Stimulated activated CD4-positive, alpha-beta T cell treated with anti-CD3 and anti-CD28 coated beads, Interleukin-4, amount 100 ng/mL, for 1 hour (primary cell): ENCODE measurements around the gene KNCN.
A peak's percentile ranks its signal among the peaks of the same experiment; 100 is the strongest.

Experiments
- DNase-seq: peaks from one replicate; pipeline ENCODE4 v3.0.0-alpha.2; 2020

Gene KNCN

DNA sequence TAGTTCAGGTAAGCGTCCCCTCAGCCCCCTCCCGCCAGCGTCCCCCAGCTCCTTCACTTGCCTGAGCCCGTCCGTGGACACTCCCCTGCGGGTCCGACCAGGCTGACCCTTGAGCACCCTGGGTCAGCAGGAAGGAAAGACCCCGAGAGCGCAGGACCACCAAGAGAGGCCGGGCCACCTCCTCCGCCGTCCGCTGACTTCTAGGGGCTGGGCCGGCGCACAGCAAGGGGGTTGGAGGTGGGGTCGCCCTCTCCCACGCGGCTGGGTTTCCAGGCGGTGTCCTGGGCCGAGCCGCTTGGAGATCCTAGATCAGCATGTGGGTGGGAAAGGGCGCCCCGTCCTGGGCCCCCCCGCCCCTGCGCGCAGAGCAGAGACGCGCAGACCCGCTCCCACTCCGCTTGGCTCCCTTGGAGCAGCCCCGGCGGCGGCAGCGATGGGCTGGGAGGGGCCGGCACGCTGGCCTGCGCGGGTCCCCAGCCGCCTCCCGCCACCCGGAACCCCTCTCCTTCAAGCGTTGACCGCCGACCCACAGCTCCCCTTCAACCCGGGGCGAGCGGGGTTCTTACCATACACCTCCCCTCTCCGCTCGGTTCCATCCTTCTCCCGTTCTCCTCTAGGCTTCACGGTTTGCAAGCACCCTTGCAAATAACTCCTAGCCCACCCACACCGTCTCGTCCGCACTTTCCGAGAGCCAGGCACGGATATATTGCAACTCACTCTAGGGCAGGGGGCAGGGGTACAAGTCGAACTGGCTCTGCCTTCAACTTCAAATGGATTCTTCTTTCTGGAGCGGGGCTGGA lies 7.5 kb downstream of the KNCN start:
- DNase-seq = no peak

DNA sequence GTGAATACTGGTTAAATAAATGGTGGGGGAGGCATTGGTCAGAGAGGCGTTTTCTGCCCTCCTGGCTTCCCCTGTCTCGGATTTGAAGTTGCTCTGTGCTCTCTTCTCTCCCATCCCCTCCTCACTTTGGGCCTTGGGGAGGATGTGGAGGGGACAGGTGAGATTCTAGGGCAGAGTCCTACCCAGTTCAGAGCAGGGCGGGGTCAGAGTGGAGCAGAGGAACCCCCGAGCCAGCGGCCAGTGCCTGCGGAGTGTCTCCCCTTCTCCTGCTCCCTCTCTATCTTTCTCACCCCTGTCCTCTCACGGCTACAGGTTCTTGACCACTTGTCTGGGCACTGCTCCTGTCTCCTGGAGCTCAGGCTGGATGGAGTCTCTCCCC lies 8.1 kb downstream of the KNCN start:
- no peak for DNase-seq

DNA sequence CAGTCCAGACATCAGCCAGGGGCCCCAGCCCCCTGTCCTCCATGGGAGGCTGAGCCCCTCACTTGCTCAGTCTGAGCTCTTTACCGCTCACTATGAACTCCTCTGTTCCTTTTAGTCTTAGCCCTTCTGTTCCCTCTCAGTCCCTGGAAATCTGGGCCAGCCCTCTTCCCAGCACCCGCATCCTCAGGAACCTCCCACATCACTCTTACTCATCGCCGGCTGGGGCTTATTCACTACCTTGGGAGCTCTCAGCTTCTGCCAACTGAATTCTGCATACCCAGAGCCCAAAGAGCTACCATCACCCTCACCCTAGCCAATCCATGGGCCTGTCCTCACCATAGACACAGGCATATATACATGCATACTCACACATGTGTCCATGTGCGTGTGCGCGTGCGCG lies 11.5 kb downstream of the KNCN start:
- no peak for DNase-seq

DNA sequence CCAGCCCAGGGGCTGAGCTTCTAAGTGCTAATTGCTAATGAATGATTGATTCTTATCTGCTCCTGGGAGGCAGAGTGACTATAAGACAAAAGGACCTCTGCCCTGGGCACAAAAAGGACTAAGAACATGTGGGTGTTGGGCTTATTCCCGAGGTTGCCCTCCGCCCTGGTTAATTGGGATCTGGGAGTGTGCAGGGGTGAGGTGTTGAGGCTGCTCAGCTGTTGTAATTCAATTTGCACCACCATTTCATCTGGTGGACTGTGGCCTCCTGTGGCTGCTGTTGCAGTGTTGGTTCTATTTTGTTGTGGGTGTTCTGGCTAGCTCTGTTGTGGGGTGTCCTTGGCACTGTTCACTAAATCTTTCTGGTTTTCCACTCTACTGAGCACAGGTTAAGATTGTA lies 13.3 kb downstream of the KNCN start:
- DNase-seq = no peak

DNA sequence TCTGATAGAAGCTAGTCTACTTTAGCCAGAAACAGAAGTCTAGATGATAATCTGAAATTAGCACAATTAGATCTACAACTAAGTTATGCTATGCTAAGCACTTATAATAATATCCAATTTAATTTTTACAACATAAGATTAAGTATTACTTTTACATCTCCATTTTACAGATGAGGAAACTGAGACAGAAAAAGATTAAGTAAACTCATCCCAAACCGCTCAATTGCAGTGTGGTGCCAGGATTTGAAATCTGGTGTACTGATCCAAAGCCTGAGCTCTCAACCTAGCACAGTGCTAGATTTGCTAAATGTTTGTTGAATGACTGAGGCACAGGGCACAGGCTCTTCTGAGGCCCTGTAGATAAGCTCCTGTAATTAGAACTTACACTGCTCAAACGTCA lies 13.8 kb downstream of the KNCN start:
- DNase-seq = no peak

DNA sequence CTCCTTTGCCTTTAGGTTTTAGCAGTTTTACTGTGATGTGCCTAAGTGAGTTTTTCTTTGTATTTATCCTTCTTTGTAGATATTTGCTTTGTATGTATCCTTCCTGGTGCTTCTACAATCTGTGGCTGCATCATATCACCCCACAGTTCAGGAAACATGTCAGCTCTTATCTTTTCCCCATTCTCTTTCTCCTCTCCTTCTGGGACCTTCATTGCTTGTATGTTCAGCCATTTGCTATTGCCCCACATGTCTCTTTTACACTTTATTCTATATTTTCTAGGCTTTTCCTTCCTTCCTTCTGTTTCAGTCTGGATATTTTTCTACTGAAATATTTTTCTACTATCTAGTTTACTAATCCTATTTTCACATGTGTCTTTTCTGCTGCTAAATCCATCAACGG lies 14.9 kb downstream of the KNCN start:
- no peak for DNase-seq

DNA sequence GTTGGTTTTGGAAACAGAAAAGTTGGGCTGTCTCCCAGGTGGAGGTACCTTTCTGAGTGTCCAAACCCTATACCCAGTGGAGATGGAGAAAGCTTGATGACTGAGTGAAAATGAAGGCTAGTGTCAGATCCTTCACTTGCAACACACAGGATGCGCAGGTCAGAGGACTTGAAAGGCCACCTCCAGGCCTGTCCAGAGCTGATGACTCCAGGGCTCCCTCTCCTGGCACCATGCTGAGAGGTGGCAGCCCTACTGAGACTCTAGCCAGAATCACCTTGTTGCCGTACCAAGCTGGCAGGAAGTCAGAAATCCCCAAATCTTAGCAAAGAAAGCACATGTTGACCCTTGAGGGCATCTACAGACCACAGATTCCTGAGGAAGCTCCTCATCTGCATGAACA lies 16.4 kb downstream of the KNCN start:
- no peak for DNase-seq

DNA sequence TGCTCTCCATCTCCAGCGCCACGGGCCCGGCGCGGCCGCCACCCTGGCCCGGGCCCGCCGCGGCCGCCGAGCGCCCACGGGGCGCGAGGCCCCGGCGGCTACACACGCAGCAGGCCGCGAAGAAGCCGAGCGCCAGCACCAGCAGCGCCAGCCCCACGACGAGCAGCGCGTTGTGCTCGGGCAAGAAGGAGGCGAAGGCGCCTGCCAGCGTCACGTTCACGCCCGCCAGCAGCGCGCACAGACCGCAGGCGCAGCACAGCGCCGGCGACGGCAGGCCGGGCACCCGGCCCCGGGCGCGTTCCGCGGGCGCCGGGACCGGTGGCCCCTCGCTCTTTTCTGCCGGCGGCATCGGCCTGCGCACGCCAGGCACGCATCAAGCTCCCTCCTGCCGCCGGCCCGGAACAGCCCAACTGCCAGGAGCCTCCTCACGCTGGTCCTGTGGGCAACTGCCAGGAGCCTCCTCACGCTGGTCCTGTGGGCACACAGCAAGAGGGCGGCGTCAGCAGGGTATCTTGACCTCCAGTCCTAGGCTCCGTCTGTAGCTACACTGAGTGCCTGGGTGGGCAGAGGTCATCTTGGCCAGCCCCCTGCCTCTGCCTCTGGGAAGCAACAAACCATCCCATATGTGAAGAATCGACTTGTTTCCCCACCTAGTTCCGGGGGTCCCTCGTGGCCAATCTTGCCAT lies 18.1 kb downstream of the KNCN start:
- peak; percentile 54 for DNase-seq

DNA sequence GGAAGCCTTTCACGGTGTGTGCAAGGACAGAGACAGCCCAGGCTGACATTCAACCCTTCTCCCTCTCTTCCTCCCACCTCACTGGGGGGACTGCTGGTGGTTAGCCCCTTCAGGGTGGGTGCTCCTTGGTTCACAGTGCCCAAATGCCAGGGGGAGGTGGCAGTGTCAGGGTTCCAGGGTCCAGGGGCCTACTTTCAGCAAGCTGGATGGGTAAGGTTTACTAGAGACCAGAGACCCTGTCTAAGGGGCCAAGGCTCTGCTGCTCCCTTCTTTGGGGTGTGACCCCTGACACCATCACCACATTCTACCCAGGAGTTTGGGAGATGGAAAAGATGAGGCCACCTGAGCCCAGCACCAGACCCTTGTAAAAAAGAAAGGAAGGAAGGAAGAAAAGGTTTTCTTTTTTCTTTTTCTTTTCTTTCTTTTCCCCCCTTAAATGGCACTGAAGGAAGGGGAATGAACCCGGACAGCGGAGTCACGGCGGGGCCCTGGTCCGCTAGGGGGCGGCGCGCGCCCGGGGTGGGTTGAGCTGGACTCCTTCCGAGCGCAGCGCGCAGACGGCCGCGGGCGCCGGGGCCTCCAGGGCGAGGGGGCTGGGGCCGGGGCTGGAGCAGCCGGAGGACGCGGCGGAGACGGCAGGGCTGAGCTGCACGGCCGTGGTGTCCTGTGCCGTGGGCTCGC lies 18.8 kb downstream of the KNCN start:
- DNase-seq = peak; percentile 77

DNA sequence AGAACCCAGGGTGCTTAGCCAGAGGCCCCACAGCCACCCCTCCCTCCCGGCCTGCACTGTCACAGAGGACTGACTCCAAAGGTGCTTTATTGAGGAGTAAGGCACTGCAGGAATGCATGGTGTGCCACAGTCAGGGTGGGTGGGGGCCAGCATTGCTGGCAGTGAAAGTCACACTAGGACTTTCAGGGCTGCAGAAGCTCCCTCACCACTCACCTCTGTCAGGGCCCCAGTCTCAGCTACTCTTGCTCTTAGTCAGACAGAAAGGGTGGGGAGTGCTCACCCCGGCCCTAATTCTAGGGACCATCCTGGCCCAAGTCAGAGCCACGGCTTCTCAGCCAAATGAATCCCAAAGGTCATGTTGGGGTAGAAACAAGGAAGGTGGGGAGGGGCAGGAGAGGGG lies 19.4 kb downstream of the KNCN start:
- DNase-seq = no peak

DNA sequence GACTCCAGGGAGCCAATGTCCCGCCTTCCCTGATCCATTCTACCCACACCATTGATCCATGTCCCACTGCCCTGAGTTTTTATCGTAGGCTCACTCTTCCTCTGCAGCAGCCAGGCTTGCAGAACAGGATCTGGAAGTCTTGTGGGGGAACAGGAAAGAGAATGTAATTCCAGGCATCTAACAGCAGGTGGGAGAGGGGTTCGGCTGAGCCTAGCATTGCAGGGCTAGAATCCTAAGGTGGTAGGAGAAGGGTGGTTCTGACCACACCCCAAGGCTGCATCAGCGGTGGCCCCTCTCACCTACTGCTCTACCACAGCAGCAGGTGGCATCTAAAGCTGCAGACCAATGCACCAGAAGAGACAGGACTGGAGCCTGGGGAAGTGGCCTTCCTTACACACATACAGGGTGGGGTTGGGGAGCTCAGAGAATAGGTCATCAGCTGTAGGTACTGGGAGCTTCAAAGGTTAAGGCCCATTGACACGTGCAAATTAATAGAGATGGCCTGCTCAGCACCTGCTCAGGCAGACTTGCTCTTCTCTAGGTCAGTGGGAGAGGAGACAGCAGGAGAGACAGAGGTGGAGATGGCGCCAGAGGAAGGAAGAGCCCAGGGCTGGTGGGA lies 20.5 kb downstream of the KNCN start:
- no peak for DNase-seq

DNA sequence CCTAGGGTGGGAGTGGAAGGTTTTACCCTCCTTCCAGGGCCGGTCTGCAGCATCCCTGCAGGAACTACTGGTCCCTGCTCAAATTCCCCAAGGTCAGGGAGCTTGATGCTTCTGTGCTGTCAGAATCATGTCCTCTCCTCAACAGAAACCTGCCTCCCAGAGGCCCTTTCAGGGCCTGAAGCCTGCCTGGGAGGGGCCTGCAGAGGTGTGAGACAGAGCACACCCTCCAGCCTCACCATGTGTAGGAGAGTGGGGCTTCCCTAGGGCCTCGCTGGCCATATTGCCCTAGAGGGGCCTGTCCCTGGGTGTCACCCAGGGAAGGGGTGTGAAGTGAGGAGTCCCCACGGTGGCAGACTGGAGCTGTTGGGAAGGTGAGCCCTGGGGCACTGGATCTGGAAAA lies 21.1 kb downstream of the KNCN start:
- no peak for DNase-seq

DNA sequence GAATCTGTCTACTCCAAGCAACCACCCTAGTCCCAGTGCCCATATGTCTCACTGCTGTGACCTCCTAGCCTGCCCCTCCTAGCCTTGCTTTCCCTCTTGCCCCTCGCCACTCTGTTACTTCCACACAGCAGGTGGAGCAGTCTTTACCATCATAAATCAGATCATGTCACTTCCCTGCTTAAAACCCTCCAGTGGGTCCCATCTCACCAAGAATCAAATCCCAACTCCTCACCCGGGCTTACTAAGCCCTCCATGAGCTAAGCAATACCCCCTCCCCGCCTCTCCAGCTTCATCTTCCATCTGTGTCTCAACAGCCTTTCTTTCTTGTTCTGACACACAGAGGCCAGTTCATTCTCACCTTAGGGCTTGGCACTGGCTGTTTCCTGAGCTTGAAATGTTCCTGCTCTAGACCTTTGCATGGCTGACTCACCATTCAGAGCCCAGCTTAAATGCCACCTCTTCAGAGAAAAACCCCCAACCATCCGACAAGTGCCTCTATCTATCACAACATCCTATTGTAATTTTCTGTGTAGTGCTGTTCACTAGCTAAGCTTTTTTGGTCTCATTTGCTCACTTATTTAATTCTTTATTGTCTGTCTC lies 22.3 kb downstream of the KNCN start:
- DNase-seq = no peak

DNA sequence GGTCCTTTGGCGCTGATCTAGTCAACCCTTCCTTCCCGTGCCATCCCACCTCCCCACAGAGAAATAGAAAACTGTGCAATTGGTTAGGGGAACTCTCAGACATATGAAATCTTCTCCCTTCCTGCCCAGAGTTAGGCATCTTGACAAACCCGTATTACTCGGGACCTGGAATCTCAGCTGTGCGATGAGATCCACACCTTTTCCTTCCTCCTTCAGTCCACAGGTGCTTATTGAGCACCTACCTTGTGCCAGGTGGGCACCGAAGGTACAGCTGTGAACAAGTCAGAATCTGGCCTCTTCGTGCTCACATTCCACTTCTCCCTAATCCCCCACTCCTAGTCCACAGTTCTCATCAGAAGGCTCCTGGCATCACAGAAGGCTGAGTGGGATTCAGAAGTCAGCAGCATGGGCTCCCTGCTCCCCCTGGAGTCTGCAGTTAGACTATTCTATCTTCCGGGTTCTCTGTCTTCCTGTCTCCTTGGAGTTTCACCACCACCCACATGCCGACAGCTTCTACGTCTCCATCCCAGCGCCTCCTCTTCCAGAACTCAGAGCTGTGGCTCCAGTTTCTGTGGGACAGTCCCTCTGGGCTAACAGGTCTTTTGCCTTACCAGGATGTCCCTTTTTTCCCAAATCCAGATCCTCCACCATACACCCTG lies 23.0 kb downstream of the KNCN start:
- DNase-seq = no peak

DNA sequence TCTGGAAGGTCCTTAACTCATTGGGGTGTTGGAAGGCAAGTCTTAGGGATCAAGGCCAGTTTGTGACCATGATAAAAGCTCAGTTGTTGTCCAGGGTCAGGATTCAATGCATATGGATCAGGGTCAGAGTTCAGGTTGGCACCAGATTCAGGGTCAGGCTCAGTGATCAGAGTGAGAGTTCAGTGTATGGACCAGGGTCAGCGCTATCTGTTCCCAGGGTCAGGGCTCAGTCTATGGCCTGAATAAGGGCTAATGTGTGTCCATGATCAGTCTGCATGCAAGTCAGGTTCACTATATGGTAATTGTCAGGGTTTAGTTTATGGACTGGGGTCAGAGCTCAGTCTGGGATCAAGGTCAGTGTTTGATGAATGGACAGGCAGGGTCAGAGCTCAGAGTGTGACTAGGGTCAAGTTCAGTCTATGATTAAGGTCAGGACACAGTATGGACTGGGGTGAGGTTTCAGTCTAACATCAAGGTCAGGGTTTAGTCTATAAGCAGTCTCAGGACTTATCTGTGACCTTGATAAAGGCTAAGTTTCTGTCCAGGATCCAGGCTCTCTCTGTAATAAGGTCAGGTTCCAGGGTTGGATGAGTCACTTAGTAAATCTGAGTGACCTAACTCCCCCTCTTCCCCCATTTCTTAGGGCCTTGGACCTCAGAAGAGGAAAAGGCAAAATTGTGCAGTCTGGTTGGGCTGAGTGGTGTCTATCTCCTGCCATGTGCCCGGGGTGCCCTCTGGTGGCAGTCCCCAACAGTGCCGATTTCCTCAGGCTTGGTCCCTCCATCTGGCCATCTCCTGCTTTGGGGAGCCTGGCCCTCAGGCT lies 23.8 kb downstream of the KNCN start:
- peak; percentile 75 for DNase-seq

DNA sequence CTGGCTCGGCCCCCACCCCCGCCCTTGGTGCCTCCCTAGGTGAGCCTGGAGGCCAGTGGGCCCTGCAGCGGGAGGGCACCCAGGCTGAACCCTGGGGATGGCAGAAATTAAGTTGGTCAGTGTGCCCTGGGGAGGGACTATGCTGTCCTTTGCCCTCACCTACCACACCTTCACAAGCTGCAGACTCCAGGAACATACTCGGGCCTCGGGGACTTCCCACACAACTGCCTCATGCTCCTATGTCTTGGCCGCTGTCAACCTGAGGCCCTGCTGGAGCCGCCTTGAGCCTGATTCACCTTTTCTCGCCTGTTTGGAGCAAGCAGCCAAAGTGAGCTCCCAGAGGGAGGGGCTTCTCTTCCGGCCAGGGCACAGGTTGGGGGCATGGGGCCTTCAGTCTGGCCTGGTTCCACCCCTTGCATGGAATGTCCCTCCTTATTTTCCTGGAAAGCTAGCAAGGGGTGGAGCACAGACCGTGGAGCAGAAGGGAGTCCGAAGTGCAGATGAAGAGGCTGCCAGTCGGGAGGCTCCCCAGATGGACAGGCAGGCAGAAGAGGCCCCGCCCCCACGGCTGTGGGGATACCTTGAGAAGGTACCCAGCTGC lies 24.7 kb downstream of the KNCN start:
- DNase-seq = no peak

DNA sequence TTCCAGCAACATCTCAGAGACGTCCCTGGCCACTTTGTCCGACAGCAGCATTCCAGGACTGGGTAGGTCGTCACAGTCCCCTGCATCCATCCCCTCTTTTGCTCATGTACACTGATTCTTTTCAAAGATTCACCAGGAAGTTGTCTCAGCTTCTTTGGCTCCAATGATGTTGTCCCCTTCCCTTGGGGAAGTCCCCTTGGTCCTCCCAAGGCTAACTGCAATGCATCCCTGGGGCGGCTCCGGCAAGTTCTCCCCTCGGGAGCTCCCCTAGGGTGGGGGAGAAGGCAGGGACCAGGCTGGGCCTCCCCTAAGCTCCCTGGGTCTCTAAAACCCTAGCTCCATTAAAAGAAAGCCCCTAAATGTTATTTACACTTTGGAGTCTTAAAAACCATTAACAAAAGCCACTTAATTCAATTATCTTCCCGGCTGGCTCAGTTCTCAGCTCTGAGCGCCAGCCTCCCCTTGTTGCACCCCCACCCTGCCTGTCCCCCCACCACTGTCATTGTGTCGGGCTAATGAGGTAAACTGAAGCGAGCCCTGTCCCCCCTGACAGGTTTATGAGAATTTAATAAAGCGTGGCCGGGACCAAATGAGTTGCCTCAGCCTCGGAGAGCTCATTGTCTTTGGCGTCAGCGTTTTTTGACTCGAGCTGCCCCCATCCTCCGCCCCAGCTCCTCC lies 25.3 kb downstream of the KNCN start:
- DNase-seq = no peak

DNA sequence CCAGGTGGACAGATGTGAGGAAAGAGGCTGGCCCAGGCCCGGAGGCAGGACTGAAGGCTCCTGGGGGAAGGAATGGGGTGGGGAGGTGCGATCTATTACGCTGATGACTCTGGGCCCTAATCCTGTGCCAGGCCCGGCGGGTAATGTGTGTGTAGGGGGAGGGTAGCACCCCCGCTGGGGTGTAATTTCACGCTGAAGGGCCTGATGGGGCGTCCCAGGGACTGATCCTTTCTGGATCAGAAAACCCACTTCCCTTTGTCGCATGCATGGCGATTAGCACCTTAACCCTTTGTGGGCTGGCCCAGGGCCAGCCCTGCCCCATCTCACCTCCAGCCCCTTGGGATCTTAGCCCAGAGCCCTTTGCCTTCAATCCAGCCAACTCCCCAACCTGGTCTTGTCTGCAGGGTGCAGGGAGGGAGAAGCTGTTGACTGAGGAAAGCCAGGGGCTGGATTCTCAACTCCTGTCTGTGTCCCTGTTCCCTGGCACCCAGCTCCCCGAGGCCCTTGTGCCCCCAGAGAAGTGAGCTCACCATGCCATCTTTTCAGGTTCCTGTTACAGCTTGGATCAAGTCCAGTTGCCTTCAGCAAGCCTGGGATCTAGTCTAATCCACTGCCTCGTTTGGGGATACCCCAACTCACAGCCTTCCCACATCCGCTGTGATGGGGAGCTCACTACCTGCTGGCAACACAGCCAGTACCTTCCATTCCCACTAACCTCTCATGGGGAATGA lies 26.0 kb downstream of the KNCN start:
- no peak for DNase-seq

DNA sequence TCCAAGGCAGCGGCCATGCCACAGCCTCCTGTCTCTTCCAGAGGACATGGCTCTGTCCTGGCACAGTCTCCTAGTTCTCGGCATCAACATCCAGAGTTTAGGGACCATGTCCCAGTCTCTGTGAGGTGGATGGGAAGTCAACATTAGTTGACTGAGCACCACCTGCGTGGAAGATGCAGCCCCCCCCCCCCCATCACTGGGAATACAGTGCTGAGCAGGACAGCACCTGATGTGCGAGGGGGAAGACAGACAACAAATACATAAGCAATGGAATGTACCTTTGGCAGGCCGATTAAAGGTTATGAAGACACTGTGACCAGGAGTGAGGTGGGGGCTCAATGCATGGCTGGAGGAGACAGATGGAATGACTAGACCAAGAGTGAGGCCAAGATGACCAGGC lies 26.6 kb downstream of the KNCN start:
- no peak for DNase-seq
